Activated CD4-positive, alpha-beta memory T cell treated with anti-CD3 and anti-CD28 coated beads for 36 hours (primary cell): ENCODE data around the gene NDUFC2. TPM values are rescaled to one million over a fixed set of nuclear protein-coding genes. Genes with fewer than 3 reads are reported as not detected.
"Not testable (repeated sequence)": the region's sequence is repeated elsewhere in the genome, so short reads cannot be mapped to it uniquely, and the experiment has no call there.

Experiments
- CTCF ChIA-PET: fragments of 350-600 bp; sonication (Branson Sonifier 250); formaldehyde crosslinking; loops from one replicate; lab custom pipeline; 2021; ENCODE audit warnings: antibody characterized with exemption, inconsistent platforms; lab: Charles Lee
- POLR2A ChIA-PET: fragments of 350-600 bp; sonication (Branson Sonifier 250); formaldehyde crosslinking; loops from one replicate; lab custom pipeline; 2021; ENCODE audit warnings: antibody characterized with exemption; lab: Charles Lee
- DNase-seq: peaks from one replicate; pipeline ENCODE4 v3.0.0-alpha.2; 2020
- H3K27ac Mint-ChIP-seq: one replicate; pipeline ENCODE4 v1.8.0; 2021; ENCODE audit warnings: mixed read lengths
- H3K27me3 Mint-ChIP-seq: one replicate; pipeline ENCODE4 v1.8.0; 2021; ENCODE audit warnings: mixed read lengths
- H3K36me3 Mint-ChIP-seq: one replicate; pipeline ENCODE4 v1.8.0; 2021; ENCODE audit warnings: mixed read lengths
- H3K4me1 Mint-ChIP-seq: one replicate; pipeline ENCODE4 v1.8.0; 2021; ENCODE audit warnings: low read depth, mixed read lengths
- H3K4me3 Mint-ChIP-seq: one replicate; pipeline ENCODE4 v1.8.0; 2021; ENCODE audit warnings: mild to moderate bottlenecking, mixed read lengths
- H3K9me3 Mint-ChIP-seq: one replicate; pipeline ENCODE4 v1.8.0; 2021; ENCODE audit warnings: mixed read lengths
- intact Hi-C: fragments of 100-400 bp; cut with micrococcal nuclease; formaldehyde crosslinking; loops from one replicate; pipeline ENCODE4 v1.15.1; 2023
- total RNA-seq, 2 experiments: library from RNA; stranded (reverse); gene quantifications; one replicate each; pipeline ENCODE4 v1.2.3, GENCODE V29; 2021

NDUFC2 gene
- total RNA-seq, 2 experiments from 2014 or later, result 209 to 230 TPM

GRCh38 chr11:78034623-78035022, 45.0 kb downstream of the NDUFC2 start:
- Mint-ChIP-seq H3K4me3 (no peak overlapping the region), H3K4me1 (peaks cover 3% of the 10 kb centered on the region), H3K27ac (no peak overlapping the region), H3K36me3 (no peaks in the 10 kb centered on the region), H3K27me3 (no peaks in the 10 kb centered on the region), H3K9me3 (no peaks in the 10 kb centered on the region)
- intact Hi-C loops, result no loop called here
- ChIA-PET CTCF (interaction anchor here (4.2 kb wide), 1 partner anchor 11 kb away, joined by 24 read pairs; no protein-coding TSS in a partner anchor), POLR2A (no interaction called here)
- DNase-seq, result no peak

GRCh38 chr11:78033040-78033439, 46.6 kb downstream of the NDUFC2 start:
- no peak for DNase-seq
- intact Hi-C loops, result no loop called here
- H3K4me1 Mint-ChIP-seq, result no peaks in the 10 kb centered on the region
- H3K36me3 Mint-ChIP-seq, result no peaks in the 10 kb centered on the region
- H3K27ac Mint-ChIP-seq, result no peak overlapping the region
- no peak overlapping the region for H3K4me3 Mint-ChIP-seq
- H3K9me3 Mint-ChIP-seq, result no peaks in the 10 kb centered on the region
- H3K27me3 Mint-ChIP-seq, result no peaks in the 10 kb centered on the region
- ChIA-PET POLR2A (no interaction called here), CTCF (no interaction called here)

GRCh38 chr11:78032090-78032489, 47.6 kb downstream of the NDUFC2 start:
- CTCF ChIA-PET, result no interaction called here
- Mint-ChIP-seq H3K9me3 (peaks cover 2% of the 10 kb centered on the region), H3K36me3 (no peaks in the 10 kb centered on the region), H3K27ac (no peak overlapping the region), H3K4me1 (no peaks in the 10 kb centered on the region), H3K4me3 (no peak overlapping the region), H3K27me3 (no peaks in the 10 kb centered on the region)
- POLR2A ChIA-PET, result no interaction called here
- no peak for DNase-seq
- intact Hi-C loops, result no loop called here

GRCh38 chr11:78031629-78032028, 48.0 kb downstream of the NDUFC2 start:
- no peaks in the 10 kb centered on the region for H3K27me3 Mint-ChIP-seq
- peaks cover 2% of the 10 kb centered on the region for H3K9me3 Mint-ChIP-seq
- H3K4me3 Mint-ChIP-seq, result no peak overlapping the region
- H3K4me1 Mint-ChIP-seq, result no peaks in the 10 kb centered on the region
- H3K36me3 Mint-ChIP-seq, result no peaks in the 10 kb centered on the region
- DNase-seq, result no peak
- intact Hi-C loops, result no loop called here
- no peak overlapping the region for H3K27ac Mint-ChIP-seq
- CTCF ChIA-PET, result no interaction called here
- POLR2A ChIA-PET, result no interaction called here

- no peaks in the 10 kb centered on the region for H3K27me3 Mint-ChIP-seq
- H3K4me1 Mint-ChIP-seq, result no peaks in the 10 kb centered on the region
- DNase-seq, result no peak
- H3K36me3 Mint-ChIP-seq, result no peaks in the 10 kb centered on the region
- ChIA-PET POLR2A (no interaction called here), CTCF (no interaction called here)
- H3K27ac Mint-ChIP-seq, result no peak overlapping the region
- intact Hi-C loops, result no loop called here
- H3K9me3 Mint-ChIP-seq, result peaks cover 2% of the 10 kb centered on the region
- no peak overlapping the region for H3K4me3 Mint-ChIP-seq
Measured at GRCh38 chr11:78030429-78031325, 49.0 kb downstream of the NDUFC2 start.

GRCh38 chr11:78028423-78028822, 51.2 kb downstream of the NDUFC2 start:
- H3K4me1 Mint-ChIP-seq, H3K27ac Mint-ChIP-seq, H3K9me3 Mint-ChIP-seq, H3K36me3 Mint-ChIP-seq, H3K27me3 Mint-ChIP-seq, DNase-seq, intact Hi-C loops, H3K4me3 Mint-ChIP-seq, POLR2A ChIA-PET: not testable (repeated sequence)
- CTCF ChIA-PET, result interaction anchor here (0.7 kb wide), 1 partner anchor 195 kb away, joined by 3 read pairs; no protein-coding TSS in a partner anchor

- peaks cover 1% of the 10 kb centered on the region for H3K27me3 Mint-ChIP-seq
- H3K9me3 Mint-ChIP-seq, result peaks cover 2% of the 10 kb centered on the region
- no peak overlapping the region for H3K4me3 Mint-ChIP-seq
- POLR2A ChIA-PET, result no interaction called here
- no peak for DNase-seq
- no peak overlapping the region for H3K27ac Mint-ChIP-seq
- CTCF ChIA-PET, result interaction anchor here (0.7 kb wide), 1 partner anchor 195 kb away, joined by 3 read pairs; no protein-coding TSS in a partner anchor
- no peaks in the 10 kb centered on the region for H3K36me3 Mint-ChIP-seq
- intact Hi-C loops, result no loop called here
- no peaks in the 10 kb centered on the region for H3K4me1 Mint-ChIP-seq
Measured at GRCh38 chr11:78027759-78028158, 51.9 kb downstream of the NDUFC2 start.

- Mint-ChIP-seq H3K36me3 (no peaks in the 10 kb centered on the region), H3K4me1 (no peaks in the 10 kb centered on the region), H3K27me3 (peaks cover 12% of the 10 kb centered on the region), H3K4me3 (no peak overlapping the region), H3K27ac (no peak overlapping the region), H3K9me3 (peaks cover 2% of the 10 kb centered on the region)
- CTCF ChIA-PET, result no interaction called here
- no peak for DNase-seq
- POLR2A ChIA-PET, result no interaction called here
- intact Hi-C loops, result no loop called here
Measured at GRCh38 chr11:78025378-78025777, 54.3 kb downstream of the NDUFC2 start.

- intact Hi-C loops, result no loop called here
- peaks cover 12% of the 10 kb centered on the region for H3K27me3 Mint-ChIP-seq
- H3K4me1 Mint-ChIP-seq, result no peaks in the 10 kb centered on the region
- DNase-seq, result no peak
- H3K4me3 Mint-ChIP-seq, result no peak overlapping the region
- CTCF ChIA-PET, result no interaction called here
- no peaks in the 10 kb centered on the region for H3K36me3 Mint-ChIP-seq
- H3K27ac Mint-ChIP-seq, result no peak overlapping the region
- peaks cover 2% of the 10 kb centered on the region for H3K9me3 Mint-ChIP-seq
- POLR2A ChIA-PET, result interaction anchor here (0.5 kb wide), 1 partner anchor 90 kb away, joined by 3 read pairs; no protein-coding TSS in a partner anchor
Measured at GRCh38 chr11:78023426-78023825, 56.2 kb downstream of the NDUFC2 start.

GRCh38 chr11:78022397-78023396, 57.0 kb downstream of the NDUFC2 start, which contains the start of gene KCTD14:
Gene KCTD14, minus strand, starts transcription at chr11:78023276. Its CDS starts 27 bp downstream, at chr11:78023249.
- H3K27ac Mint-ChIP-seq, result no peak within 1 kb of the TSS
- no peak for DNase-seq
- H3K27me3 Mint-ChIP-seq, result peaks cover 12% of the 10 kb centered on the region
- H3K4me1 Mint-ChIP-seq, result no peaks in the 10 kb centered on the region
- ChIA-PET CTCF (no interaction called here), POLR2A (interaction anchor here (0.5 kb wide), 1 partner anchor 91 kb away, joined by 3 read pairs; no protein-coding TSS in a partner anchor)
- H3K36me3 Mint-ChIP-seq, result no peaks in the 10 kb centered on the region
- intact Hi-C loops, result no loop called here
- H3K9me3 Mint-ChIP-seq, result peaks cover 1% of the 10 kb centered on the region
- no peak within 1 kb of the TSS for H3K4me3 Mint-ChIP-seq

GRCh38 chr11:78021611-78022010, 58.1 kb downstream of the NDUFC2 start:
- no peak overlapping the region for H3K4me3 Mint-ChIP-seq
- no peak overlapping the region for H3K27ac Mint-ChIP-seq
- POLR2A ChIA-PET, result no interaction called here
- DNase-seq, result no peak
- H3K27me3 Mint-ChIP-seq, result peaks cover 12% of the 10 kb centered on the region
- CTCF ChIA-PET, result interaction anchor here (0.6 kb wide), 2 partner anchors 25 to 314 kb away, joined by 3 read pairs; no protein-coding TSS in a partner anchor
- no peaks in the 10 kb centered on the region for H3K36me3 Mint-ChIP-seq
- H3K4me1 Mint-ChIP-seq, result no peaks in the 10 kb centered on the region
- intact Hi-C loops, result no loop called here
- no peaks in the 10 kb centered on the region for H3K9me3 Mint-ChIP-seq

- H3K9me3 Mint-ChIP-seq, result no peaks in the 10 kb centered on the region
- ChIA-PET CTCF (interaction anchor here (1.4 kb wide), 1 partner anchor 25 kb away, joined by 7 read pairs; no protein-coding TSS in a partner anchor), POLR2A (no interaction called here)
- H3K27ac Mint-ChIP-seq, result no peak overlapping the region
- H3K4me3 Mint-ChIP-seq, result no peak overlapping the region
- intact Hi-C loops, result no loop called here
- DNase-seq, result no peak
- H3K4me1 Mint-ChIP-seq, result no peaks in the 10 kb centered on the region
- H3K36me3 Mint-ChIP-seq, result no peaks in the 10 kb centered on the region
- peaks cover 12% of the 10 kb centered on the region for H3K27me3 Mint-ChIP-seq
Measured at GRCh38 chr11:78020246-78020645, 59.4 kb downstream of the NDUFC2 start.
